ENCODE measurements around the gene USP30.

Gene USP30

GRCh38 chr12:109126784-109127183 lies 74.4 kb downstream of the USP30 start:
- no peak for DNase-seq (ENCODE audit: low spot score)

- DNase-seq (ENCODE audit: low spot score): no peak
Observed at GRCh38 chr12:109127533-109128242, 75.3 kb downstream of the USP30 start.

- DNase-seq (ENCODE audit: low spot score): no peak
Observed at GRCh38 chr12:109130297-109131153, 78.1 kb downstream of the USP30 start.

GRCh38 chr12:109131154-109132050 lies 79.0 kb downstream of the USP30 start:
- peak; percentile 51 for DNase-seq (ENCODE audit: low spot score)

GRCh38 chr12:109134186-109134917 lies 82.0 kb downstream of the USP30 start:
- DNase-seq (ENCODE audit: low spot score): peak; percentile 90

- DNase-seq (ENCODE audit: low spot score): no peak
Observed at GRCh38 chr12:109137055-109137454, 84.7 kb downstream of the USP30 start.
